Activated T-cell treated with anti-CD3 and anti-CD28 coated beads, Interleukin-2, amount 50 U/mL, for 72 hours (primary cell): ENCODE data around the gene ADRB1. TPM values are rescaled to one million over a fixed set of nuclear protein-coding genes. Genes with fewer than 3 reads are reported as not detected.
A peak's percentile ranks its signal among the peaks of the same experiment; 100 is the strongest.

Source experiments
- ATAC-seq, 2 donors: fragments of 150-1000 bp; cut with Tn5 transposase; replicated peaks in 1 of 2; 2 replicates each; pipeline ENCODE4 v1.10.0; 2021; ENCODE audit warnings: moderate library complexity in 2 of 2, mild to moderate bottlenecking in 1 of 2
- DNase-seq, 2 donors: peaks; one replicate each; pipeline ENCODE4 v3.0.0; 2021 to 2022; ENCODE audit warnings: mixed read lengths in 1 of 2
- H3K27ac Mint-ChIP-seq: one replicate; pipeline ENCODE4 v1.8.0; 2022; ENCODE audit warnings: mild to moderate bottlenecking, moderate library complexity, mixed read lengths
- H3K27me3 Mint-ChIP-seq: one replicate; pipeline ENCODE4 v1.8.0; 2022; ENCODE audit warnings: low read depth, mixed read lengths
- H3K36me3 Mint-ChIP-seq, 2 donors: one replicate each; pipeline ENCODE4 v1.8.0; 2022; ENCODE audit warnings: mixed read lengths in 2 of 2, mild to moderate bottlenecking in 1 of 2; ENCODE audit not compliant: insufficient read depth in 2 of 2
- H3K4me1 Mint-ChIP-seq: one replicate; pipeline ENCODE4 v1.8.0; 2022; ENCODE audit warnings: low read depth, mixed read lengths
- H3K4me3 Mint-ChIP-seq, 2 donors: one replicate each; pipeline ENCODE4 v1.8.0; 2022; ENCODE audit warnings: mild to moderate bottlenecking in 2 of 2, mixed read lengths in 2 of 2, moderate library complexity in 2 of 2
- H3K9me3 Mint-ChIP-seq, 2 donors: one replicate each; pipeline ENCODE4 v1.8.0; 2022; ENCODE audit warnings: mixed read lengths in 2 of 2
- total RNA-seq, 2 donors: library from RNA; stranded (reverse); gene quantifications; one replicate each; pipeline ENCODE4 v1.2.3, GENCODE V29; 2022

The ADRB1 gene
- total RNA-seq, 2 donors from 2014 or later = not detected

GRCh38 chr10:114073395-114074186 lies 29.9 kb downstream of the ADRB1 start:
- Mint-ChIP-seq H3K4me1 (peaks cover 4% of the 10 kb centered on the region), H3K36me3 (no peaks in the 10 kb centered on the region), H3K27me3 (no peaks in the 10 kb centered on the region), H3K9me3 (no peaks in the 10 kb centered on the region), H3K27ac (no peak overlapping the region), H3K4me3 (no peak overlapping the region)
- DNase-seq (peak in 1 of 2 donors; percentile 11), ATAC-seq (peak in 1 of 2 donors; percentile 47)

GRCh38 chr10:114075093-114075492 lies 31.4 kb downstream of the ADRB1 start:
- ATAC-seq (no peak), DNase-seq (no peak)
- peaks cover 8% of the 10 kb centered on the region for H3K27me3 Mint-ChIP-seq
- H3K27ac Mint-ChIP-seq = no peak overlapping the region
- H3K9me3 Mint-ChIP-seq = no peaks in the 10 kb centered on the region
- H3K4me3 Mint-ChIP-seq = no peak overlapping the region
- H3K36me3 Mint-ChIP-seq = no peaks in the 10 kb centered on the region
- H3K4me1 Mint-ChIP-seq = peaks cover 4% of the 10 kb centered on the region

- H3K27ac Mint-ChIP-seq = no peak overlapping the region
- peaks cover 10% of the 10 kb centered on the region for H3K27me3 Mint-ChIP-seq
- H3K4me3 Mint-ChIP-seq = no peak overlapping the region
- H3K36me3 Mint-ChIP-seq = no peaks in the 10 kb centered on the region
- H3K4me1 Mint-ChIP-seq = peaks cover 4% of the 10 kb centered on the region
- H3K9me3 Mint-ChIP-seq = no peaks in the 10 kb centered on the region
- ATAC-seq = no peak
- no peak for DNase-seq
These were observed 33.7 kb downstream of the ADRB1 start for GRCh38 chr10:114077347-114077746.

- Mint-ChIP-seq H3K27me3 (peaks cover 10% of the 10 kb centered on the region), H3K36me3 (no peaks in the 10 kb centered on the region), H3K27ac (no peak overlapping the region), H3K4me1 (peaks cover 4% of the 10 kb centered on the region), H3K9me3 (no peaks in the 10 kb centered on the region), H3K4me3 (no peak overlapping the region)
- DNase-seq (no peak), ATAC-seq (no peak)
These were observed 34.2 kb downstream of the ADRB1 start for GRCh38 chr10:114077815-114078219.

- H3K36me3 Mint-ChIP-seq = no peaks in the 10 kb centered on the region
- no peak overlapping the region for H3K4me3 Mint-ChIP-seq
- H3K4me1 Mint-ChIP-seq = peaks cover 4% of the 10 kb centered on the region
- peaks cover 10% of the 10 kb centered on the region for H3K27me3 Mint-ChIP-seq
- ATAC-seq = no peak
- H3K9me3 Mint-ChIP-seq = no peaks in the 10 kb centered on the region
- no peak for DNase-seq
- no peak overlapping the region for H3K27ac Mint-ChIP-seq
These were observed 34.7 kb downstream of the ADRB1 start for GRCh38 chr10:114078346-114078745.

GRCh38 chr10:114079421-114079820 lies 35.8 kb downstream of the ADRB1 start:
- Mint-ChIP-seq H3K4me3 (no peak overlapping the region), H3K27ac (no peak overlapping the region), H3K27me3 (peaks cover 10% of the 10 kb centered on the region), H3K4me1 (no peaks in the 10 kb centered on the region), H3K36me3 (no peaks in the 10 kb centered on the region), H3K9me3 (no peaks in the 10 kb centered on the region)
- no peak for ATAC-seq
- DNase-seq = no peak

GRCh38 chr10:114081911-114082583 lies 38.4 kb downstream of the ADRB1 start:
- Mint-ChIP-seq H3K4me3 (no peak overlapping the region), H3K36me3 (no peaks in the 10 kb centered on the region), H3K27me3 (peaks cover 10% of the 10 kb centered on the region), H3K4me1 (no peaks in the 10 kb centered on the region), H3K9me3 (no peaks in the 10 kb centered on the region), H3K27ac (no peak overlapping the region)
- DNase-seq (no peak), ATAC-seq (no peak)

- Mint-ChIP-seq H3K27me3 (peaks cover 10% of the 10 kb centered on the region), H3K27ac (no peak overlapping the region), H3K4me3 (no peak overlapping the region), H3K9me3 (no peaks in the 10 kb centered on the region), H3K4me1 (no peaks in the 10 kb centered on the region), H3K36me3 (no peaks in the 10 kb centered on the region)
- ATAC-seq = peak; percentile 29 to 53
- no peak for DNase-seq
These were observed 39.4 kb downstream of the ADRB1 start for GRCh38 chr10:114083040-114083439.

GRCh38 chr10:114084215-114084614 lies 40.5 kb downstream of the ADRB1 start:
- Mint-ChIP-seq H3K4me3 (no peak overlapping the region), H3K4me1 (no peaks in the 10 kb centered on the region), H3K27ac (no peak overlapping the region), H3K27me3 (peaks cover 10% of the 10 kb centered on the region), H3K9me3 (no peaks in the 10 kb centered on the region), H3K36me3 (no peaks in the 10 kb centered on the region)
- DNase-seq = no peak
- peak; percentile 75 to 83 for ATAC-seq

GRCh38 chr10:114087255-114087654 lies 43.6 kb downstream of the ADRB1 start:
- no peaks in the 10 kb centered on the region for H3K27me3 Mint-ChIP-seq
- H3K27ac Mint-ChIP-seq = no peak overlapping the region
- H3K4me1 Mint-ChIP-seq = no peaks in the 10 kb centered on the region
- no peak overlapping the region for H3K4me3 Mint-ChIP-seq
- ATAC-seq = no peak
- no peak for DNase-seq
- no peaks in the 10 kb centered on the region for H3K36me3 Mint-ChIP-seq
- H3K9me3 Mint-ChIP-seq = no peaks in the 10 kb centered on the region

GRCh38 chr10:114087655-114088054 lies 44.0 kb downstream of the ADRB1 start:
- no peaks in the 10 kb centered on the region for H3K27me3 Mint-ChIP-seq
- H3K27ac Mint-ChIP-seq = no peak overlapping the region
- no peak overlapping the region for H3K4me3 Mint-ChIP-seq
- no peaks in the 10 kb centered on the region for H3K36me3 Mint-ChIP-seq
- no peaks in the 10 kb centered on the region for H3K4me1 Mint-ChIP-seq
- DNase-seq (no peak), ATAC-seq (no peak)
- no peaks in the 10 kb centered on the region for H3K9me3 Mint-ChIP-seq

- ATAC-seq = peak in 1 of 2 donors; percentile 48
These were observed 51.1 kb downstream of the ADRB1 start for GRCh38 chr10:114094795-114095194.

GRCh38 chr10:114095559-114096337 lies 52.1 kb downstream of the ADRB1 start:
- H3K27ac Mint-ChIP-seq = no peak overlapping the region
- H3K4me3 Mint-ChIP-seq = no peak overlapping the region
- H3K36me3 Mint-ChIP-seq = peaks cover 0 to 2% of the 10 kb centered on the region in 2 donors
- no peak for ATAC-seq
- DNase-seq = no peak
- H3K9me3 Mint-ChIP-seq = peaks cover 0 to 3% of the 10 kb centered on the region in 2 donors
- peaks cover 12% of the 10 kb centered on the region for H3K27me3 Mint-ChIP-seq
- H3K4me1 Mint-ChIP-seq = peaks cover 42% of the 10 kb centered on the region

More at GRCh38 chr10:114094795-114095194, 51.1 kb downstream of the ADRB1 start:
- H3K36me3 Mint-ChIP-seq = peaks cover 0 to 2% of the 10 kb centered on the region in 2 donors
- H3K4me3 Mint-ChIP-seq = no peak overlapping the region
- H3K27ac Mint-ChIP-seq = no peak overlapping the region
- DNase-seq = no peak
- H3K9me3 Mint-ChIP-seq = peaks cover 0 to 3% of the 10 kb centered on the region in 2 donors
- peaks cover 33% of the 10 kb centered on the region for H3K4me1 Mint-ChIP-seq
- H3K27me3 Mint-ChIP-seq = peaks cover 2% of the 10 kb centered on the region
